HG03135 (cell line): ENCODE data around the gene TP53TG5.

ENCODE experiments used
- ATAC-seq: cut with Tn5 transposase; IDR thresholded peaks from one replicate; pipeline ENCODE4 v1.9.1; 2021; ENCODE audit warnings: mild to moderate bottlenecking, moderate library complexity; ENCODE audit not compliant: unreplicated experiment

Gene TP53TG5

DNA sequence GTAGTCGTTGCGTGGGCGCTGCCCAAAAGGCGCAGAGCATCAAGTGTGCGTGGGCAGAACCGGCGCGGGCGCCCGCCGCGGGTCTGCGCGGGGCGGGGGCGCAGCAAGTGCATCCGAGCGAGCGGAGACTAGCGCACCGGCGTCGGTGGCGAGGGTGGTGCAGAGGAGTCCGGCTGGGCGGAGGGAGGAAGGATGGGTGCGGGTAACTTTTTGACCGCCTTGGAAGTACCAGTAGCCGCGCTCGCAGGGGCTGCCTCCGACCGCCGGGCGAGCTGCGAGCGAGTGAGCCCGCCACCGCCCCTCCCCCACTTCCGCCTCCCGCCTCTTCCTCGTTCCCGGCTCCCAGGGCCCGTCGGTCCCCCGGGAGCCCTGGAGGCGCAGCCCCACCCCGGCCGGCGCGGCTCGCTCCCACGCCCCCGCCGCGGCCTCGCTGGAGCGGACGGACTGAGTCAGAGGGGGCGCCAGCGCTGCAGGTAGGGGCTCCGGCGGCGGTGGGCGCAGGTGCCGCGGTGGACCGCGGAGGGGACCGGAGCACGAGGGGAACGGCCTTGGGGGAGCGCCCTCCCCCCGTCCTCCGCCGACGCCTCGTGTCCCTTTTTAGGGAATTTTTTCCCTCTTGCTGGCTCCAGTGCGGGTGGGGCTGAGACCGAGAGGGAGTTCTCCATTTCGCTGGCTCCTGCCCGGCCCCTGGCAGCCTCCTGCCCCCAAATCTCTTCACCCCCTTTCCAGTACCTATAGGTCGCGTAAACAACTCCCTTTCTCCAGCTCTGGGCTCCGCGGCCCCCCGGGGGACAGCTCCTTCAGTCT lies 28.3 kb upstream of the TP53TG5 start:
- ATAC-seq: no peak

- no peak for ATAC-seq
These were observed 27.6 kb upstream of the TP53TG5 start for GRCh38 chr20:45405571-45406259.

DNA sequence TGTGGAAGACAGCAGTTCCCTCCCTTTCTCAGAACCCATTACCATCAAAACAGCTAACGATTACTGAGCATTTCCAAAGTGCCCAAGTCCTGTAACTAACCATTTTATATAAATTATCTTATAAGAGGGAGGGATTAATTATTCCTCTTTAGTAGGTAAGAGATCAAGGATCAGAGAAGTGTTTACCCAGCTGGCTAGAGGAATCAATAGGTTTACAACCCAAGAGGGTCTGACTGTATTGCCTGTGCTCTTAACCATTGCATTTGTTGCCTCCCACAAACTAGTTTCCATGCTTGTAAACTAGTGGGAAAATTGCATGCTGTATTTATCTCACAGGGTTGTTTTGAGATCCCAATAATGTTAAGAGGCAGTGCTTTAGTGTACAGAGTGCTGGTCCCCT lies 26.3 kb upstream of the TP53TG5 start:
- ATAC-seq: no peak

GRCh38 chr20:45402946-45403345 lies 24.8 kb upstream of the TP53TG5 start:
- ATAC-seq: no peak

GRCh38 chr20:45400346-45401031 lies 22.4 kb upstream of the TP53TG5 start:
- ATAC-seq: no peak

DNA sequence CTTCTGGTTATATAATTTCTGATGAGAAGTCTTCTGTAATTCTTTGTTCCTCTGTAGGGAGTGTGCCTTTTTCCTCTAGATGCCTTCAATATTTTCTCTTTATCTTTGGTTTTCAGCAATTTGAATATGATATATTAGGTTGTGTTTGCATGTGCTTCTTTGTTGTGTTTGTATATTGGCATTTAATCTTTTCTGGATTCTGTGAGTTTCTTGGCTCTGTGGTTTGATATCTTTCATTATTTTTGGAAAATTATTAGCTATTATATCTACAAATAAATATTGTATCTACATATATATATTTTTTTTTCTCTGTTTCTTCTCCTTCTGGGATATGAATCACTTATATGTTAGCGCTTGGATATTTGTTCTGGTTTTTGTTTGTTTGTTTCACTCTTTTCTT lies 20.9 kb upstream of the TP53TG5 start:
- no peak for ATAC-seq

GRCh38 chr20:45395114-45395415 lies 16.9 kb upstream of the TP53TG5 start:
- ATAC-seq: no peak

GRCh38 chr20:45394221-45395113 lies 16.3 kb upstream of the TP53TG5 start:
- no peak for ATAC-seq

- ATAC-seq: no peak
These were observed 14.6 kb upstream of the TP53TG5 start for GRCh38 chr20:45392733-45393132.

GRCh38 chr20:45391559-45391958 lies 13.4 kb upstream of the TP53TG5 start:
- ATAC-seq: no peak

GRCh38 chr20:45390931-45391330 lies 12.8 kb upstream of the TP53TG5 start:
- no peak for ATAC-seq

GRCh38 chr20:45387274-45387673 lies 9.1 kb upstream of the TP53TG5 start:
- no peak for ATAC-seq

- no peak for ATAC-seq
These were observed 856 bp downstream of the TP53TG5 start for GRCh38 chr20:45377269-45377668.

DNA sequence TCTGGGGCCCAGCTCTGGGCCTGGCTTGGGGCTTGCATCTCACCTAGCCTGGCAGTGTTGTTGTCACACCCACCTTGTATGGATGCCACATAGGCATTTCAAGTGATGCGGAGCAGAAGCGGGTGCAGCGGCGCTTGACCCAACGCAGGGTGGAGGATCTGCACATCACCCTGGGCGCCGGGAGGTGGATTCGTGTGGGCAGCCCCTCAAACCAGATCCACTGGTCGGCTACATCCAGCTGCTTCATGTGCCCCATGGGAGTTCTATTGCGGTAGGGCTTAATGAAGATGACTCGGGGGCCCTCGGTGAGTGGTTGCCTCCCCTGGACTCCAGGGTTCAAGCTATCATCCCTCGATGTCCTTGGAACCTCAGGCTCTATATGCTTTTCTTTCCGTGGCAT lies 3.2 kb downstream of the TP53TG5 start:
- ATAC-seq: no peak

- no peak for ATAC-seq
These were observed 4.0 kb downstream of the TP53TG5 start for GRCh38 chr20:45374101-45374467.

- ATAC-seq: no peak
These were observed 4.6 kb downstream of the TP53TG5 start for GRCh38 chr20:45373353-45374100.

DNA sequence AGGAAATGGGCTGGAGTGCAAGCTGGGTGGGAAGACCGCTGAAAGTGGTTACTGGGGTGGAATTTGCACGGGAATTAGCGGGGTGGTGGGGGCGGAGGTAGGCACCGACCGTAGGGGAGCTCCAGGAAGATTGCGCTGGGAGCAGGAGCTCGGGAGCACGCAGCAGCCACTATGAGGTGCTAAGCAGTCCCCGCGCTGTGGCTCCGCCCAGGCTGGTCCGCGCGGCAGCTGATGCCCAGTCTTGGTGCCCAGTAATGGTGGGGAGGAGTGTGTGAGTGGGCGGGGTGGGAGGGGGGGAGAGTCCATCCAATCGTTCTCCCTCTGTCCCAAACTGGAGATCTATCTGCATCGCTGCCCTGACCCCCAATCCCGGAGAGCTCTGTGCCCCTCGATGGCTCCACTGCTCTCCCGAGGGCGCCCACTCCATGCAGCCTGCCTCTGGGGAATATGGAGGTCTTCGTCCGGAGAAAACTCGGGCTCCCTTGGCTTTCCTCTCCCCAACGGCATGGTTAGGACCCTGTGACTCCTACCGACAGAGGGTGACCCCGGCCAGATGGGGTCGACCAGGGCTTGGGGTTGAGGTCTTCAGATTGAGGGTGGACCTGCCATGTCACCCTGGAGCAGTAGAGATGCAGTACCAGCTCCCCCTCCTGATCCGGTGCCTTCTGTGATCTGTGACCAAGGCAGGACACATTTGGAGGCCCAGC lies 5.3 kb downstream of the TP53TG5 start:
- ATAC-seq: no peak

- ATAC-seq: no peak
These were observed 5.9 kb downstream of the TP53TG5 start for GRCh38 chr20:45372241-45372640.

GRCh38 chr20:45370571-45371160 lies 7.5 kb downstream of the TP53TG5 start:
- ATAC-seq: no peak
